MCF 10A (cell line): Measurements from ENCODE around the gene DDX28. TPM values are rescaled to one million over a fixed set of nuclear protein-coding genes. Genes with fewer than 3 reads are reported as not detected.
"Not testable (repeated sequence)": the region's sequence is repeated elsewhere in the genome, so short reads cannot be mapped to it uniquely, and the experiment has no call there.

Experiments
- BruUV-seq: library from RNA; stranded (reverse); fragments of 400-500 nt; replicated peaks from 2 replicates; lab custom pipeline; 2021; lab: Mats Ljungman, UMichigan
- CTCF ChIA-PET: fragments of 300-600 bp; sonication (Branson Sonifier 250); formaldehyde crosslinking; extraction: SDS; loops from one replicate; lab custom pipeline; 2021; ENCODE audit warnings: antibody characterized with exemption, inconsistent platforms; lab: Yijun Ruan, JAX
- POLR2A ChIA-PET: fragments of 300-600, 350-650 bp; sonication (Branson Sonifier 250); formaldehyde crosslinking; extraction: SDS; loops from one replicate; lab custom pipeline; 2020; ENCODE audit warnings: antibody characterized with exemption, inconsistent platforms; lab: Yijun Ruan, JAX
- DNase-seq: peaks from one replicate; pipeline ENCODE4 v3.0.0-alpha.2; 2018; ENCODE audit not compliant: unreplicated experiment
- H3K27ac Mint-ChIP-seq: one replicate; pipeline ENCODE4 v1.8.0; 2022; ENCODE audit warnings: mild to moderate bottlenecking, low read depth, mixed read lengths; ENCODE audit not compliant: unreplicated experiment
- H3K27me3 Mint-ChIP-seq: one replicate; pipeline ENCODE4 v1.8.0; 2022; ENCODE audit warnings: mixed read lengths; ENCODE audit not compliant: insufficient read depth, unreplicated experiment
- H3K36me3 Mint-ChIP-seq: one replicate; pipeline ENCODE4 v1.8.0; 2022; ENCODE audit warnings: mild to moderate bottlenecking, moderate library complexity, mixed read lengths; ENCODE audit not compliant: insufficient read depth, unreplicated experiment
- H3K4me1 Mint-ChIP-seq: one replicate; pipeline ENCODE4 v1.8.0; 2022; ENCODE audit warnings: mixed read lengths; ENCODE audit not compliant: insufficient read depth, unreplicated experiment
- H3K4me3 Mint-ChIP-seq: one replicate; pipeline ENCODE4 v1.8.0; 2022; ENCODE audit warnings: mild to moderate bottlenecking, moderate library complexity, mixed read lengths; ENCODE audit not compliant: unreplicated experiment
- H3K9me3 Mint-ChIP-seq: one replicate; pipeline ENCODE4 v1.8.0; 2022; ENCODE audit warnings: mixed read lengths; ENCODE audit not compliant: unreplicated experiment
- CTCF ChIP-seq: fragments of 200-600 bp; IDR thresholded peaks from one replicate; pipeline ENCODE4 v1.8.0; 2022; ENCODE audit warnings: antibody characterized with exemption, mild to moderate bottlenecking; ENCODE audit not compliant: unreplicated experiment
- intact Hi-C: fragments of 100-400 bp; cut with micrococcal nuclease; formaldehyde crosslinking; loops from 2 replicates; pipeline ENCODE4 v1.14.1; 2022
- total RNA-seq: library from RNA; stranded (reverse); gene quantifications from 2 replicates; pipeline ENCODE4 v1.2.3, GENCODE V29; 2022

The DDX28 gene
- total RNA-seq, 1 experiment from 2014 or later: 11.7 TPM

- no peak for TF ChIP-seq CTCF
- peaks cover 26% of the 10 kb centered on the region for H3K36me3 Mint-ChIP-seq
Measured at GRCh38 chr16:68033101-68033500, 10.1 kb upstream of the DDX28 start.

GRCh38 chr16:68031951-68032350 lies 8.9 kb upstream of the DDX28 start:
- Mint-ChIP-seq H3K9me3 (no peaks in the 10 kb centered on the region), H3K4me3 (no peak overlapping the region), H3K4me1 (peaks cover 22% of the 10 kb centered on the region), H3K27me3 (no peaks in the 10 kb centered on the region), H3K36me3 (peaks cover 32% of the 10 kb centered on the region), H3K27ac (peak overlapping the region; percentile 89)
- intact Hi-C loops: no loop called here
- no TSS peak for BruUV-seq
- DNase-seq: peak; percentile 69
- POLR2A ChIA-PET: interaction anchor here (0.7 to 1.2 kb wide), 3 partner anchors 9 to 81 kb away, joined by 3 to 4 read pairs (median 4); partner anchors contain the start of genes DDX28 and DUS2
- CTCF ChIA-PET: interaction anchor here (0.6 kb wide), 1 partner anchor 37 kb away, joined by 3 read pairs; no protein-coding TSS in a partner anchor
- TF ChIP-seq CTCF: no peak

More at GRCh38 chr16:68033101-68033500, 10.1 kb upstream of the DDX28 start:
- intact Hi-C loops: no loop called here
- Mint-ChIP-seq H3K27ac (no peak overlapping the region), H3K4me1 (peaks cover 22% of the 10 kb centered on the region), H3K4me3 (no peak overlapping the region), H3K27me3 (no peaks in the 10 kb centered on the region), H3K9me3 (no peaks in the 10 kb centered on the region)
- ChIA-PET POLR2A (no interaction called here), CTCF (interaction anchor here (2.2 kb wide), 1 partner anchor 31 kb away, joined by 6 read pairs; no protein-coding TSS in a partner anchor)
- DNase-seq: no peak
- no TSS peak for BruUV-seq

GRCh38 chr16:68030108-68030507 lies 7.1 kb upstream of the DDX28 start:
- intact Hi-C loops: not testable (repeated sequence)

GRCh38 chr16:68028996-68029395 lies 6.0 kb upstream of the DDX28 start:
- no peak for TF ChIP-seq CTCF
- intact Hi-C loops: no loop called here
- H3K27me3 Mint-ChIP-seq: no peaks in the 10 kb centered on the region
- no TSS peak for BruUV-seq
- peaks cover 27% of the 10 kb centered on the region for H3K4me1 Mint-ChIP-seq
- no peak overlapping the region for H3K4me3 Mint-ChIP-seq
- no peaks in the 10 kb centered on the region for H3K9me3 Mint-ChIP-seq
- POLR2A ChIA-PET: no interaction called here
- CTCF ChIA-PET: interaction anchor here (0.6 to 3.4 kb wide), 4 partner anchors 11 to 508 kb away, joined by 3 to 33 read pairs (median 4); no protein-coding TSS in a partner anchor
- DNase-seq: no peak
- H3K27ac Mint-ChIP-seq: no peak overlapping the region
- H3K36me3 Mint-ChIP-seq: peaks cover 23% of the 10 kb centered on the region

More at GRCh38 chr16:68030108-68030507, 7.1 kb upstream of the DDX28 start:
- H3K4me3 Mint-ChIP-seq, H3K27me3 Mint-ChIP-seq, H3K9me3 Mint-ChIP-seq, H3K27ac Mint-ChIP-seq, BruUV-seq: not testable (repeated sequence)
- ChIA-PET CTCF (interaction anchor here (0.6 to 3.4 kb wide), 4 partner anchors 10 to 1711 kb away, joined by 3 to 33 read pairs (median 4); no protein-coding TSS in a partner anchor), POLR2A (interaction anchor here (1.2 kb wide), 1 partner anchor 63 kb away, joined by 3 read pairs; no protein-coding TSS in a partner anchor)
- DNase-seq: peak; percentile 51
- peaks cover 29% of the 10 kb centered on the region for H3K36me3 Mint-ChIP-seq
- H3K4me1 Mint-ChIP-seq: peaks cover 27% of the 10 kb centered on the region
